AG04450 (cell line): ENCODE data around the gene ZNF426. TPM values are rescaled to one million over a fixed set of nuclear protein-coding genes. Genes with fewer than 3 reads are reported as not detected.

ENCODE experiments used
- CTCF ChIA-PET: fragments of 300-600, 350-600 bp; formaldehyde crosslinking; extraction: SDS; loops from one replicate; lab custom pipeline; 2022; ENCODE audit warnings: antibody characterized with exemption, inconsistent platforms; lab: Charles Lee
- POLR2A ChIA-PET: fragments of 350-600 bp; formaldehyde crosslinking; extraction: SDS; loops from one replicate; lab custom pipeline; 2021; ENCODE audit warnings: antibody characterized with exemption, inconsistent platforms; lab: Yijun Ruan, JAX
- DNase-seq: peaks from one replicate; pipeline ENCODE4 v3.0.0-alpha.2; 2011; ENCODE audit warnings: low read depth, low spot score
- H3K27ac ChIP-seq: one replicate; pipeline ENCODE4 v1.5.1; 2012; ENCODE audit warnings: low read depth, low read length, control low read depth
- H3K27me3 ChIP-seq: one replicate; pipeline ENCODE4 v1.6.0; 2012; ENCODE audit warnings: low read length; ENCODE audit not compliant: control insufficient read depth, insufficient read depth
- H3K4me3 ChIP-seq: 2 replicates; pipeline ENCODE4 v1.5.1; 2011; ENCODE audit warnings: mild to moderate bottlenecking, low read depth, low read length, control low read depth
- H3K9me3 ChIP-seq: 2 replicates; pipeline ENCODE4 v1.5.1; 2012; ENCODE audit warnings: low read length; ENCODE audit not compliant: control insufficient read depth, insufficient read depth
- polyA plus RNA-seq: library from polyadenylated mRNA; depleted of rRNA; stranded (reverse); fragments of >200 nt; gene quantifications from 2 replicates; pipeline ENCODE4 v1.2.3, GENCODE V29; 2011; rRNA removed
- TF ChIP-seq, protein P1 (sequence below): IDR thresholded peaks from 2 replicates; pipeline ENCODE4 v1.5.1; 2011; ENCODE audit warnings: low read depth, low read length, control low read depth, inconsistent platforms

Gene ZNF426
- polyA plus RNA-seq, 1 experiment, result 15.4 TPM

DNA sequence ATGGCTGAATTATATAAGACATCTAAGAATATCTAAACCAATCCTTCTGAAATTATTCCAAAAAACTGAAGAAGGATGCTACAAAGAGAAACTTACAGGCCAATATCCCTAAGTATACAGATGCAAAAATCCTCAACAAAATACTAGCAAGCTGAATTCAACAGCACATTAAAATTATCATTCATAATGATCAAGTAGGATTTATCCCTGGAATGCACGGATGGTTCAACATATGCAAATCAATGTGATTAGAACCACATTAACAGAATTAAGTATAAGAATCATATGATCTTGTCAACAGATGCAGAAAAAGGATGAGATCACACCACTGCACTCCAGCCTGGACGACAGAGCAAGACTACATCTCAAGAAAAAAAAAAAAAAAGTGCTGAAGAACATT is 53.3 kb downstream of the ZNF426 start:
- ChIA-PET CTCF (interaction anchor here (0.7 kb wide), 1 partner anchor 16 kb away, joined by 4 read pairs; no protein-coding TSS in a partner anchor), POLR2A (interaction anchor here (0.7 kb wide), 1 partner anchor 185 kb away, joined by 4 read pairs; no protein-coding TSS in a partner anchor)
- no peak for DNase-seq
- Histone ChIP-seq H3K27me3 (no peaks in the 10 kb centered on the region), H3K4me3 (no peak overlapping the region), H3K9me3 (peaks cover 45% of the 10 kb centered on the region), H3K27ac (no peak overlapping the region)
- TF ChIP-seq, protein P1, sequence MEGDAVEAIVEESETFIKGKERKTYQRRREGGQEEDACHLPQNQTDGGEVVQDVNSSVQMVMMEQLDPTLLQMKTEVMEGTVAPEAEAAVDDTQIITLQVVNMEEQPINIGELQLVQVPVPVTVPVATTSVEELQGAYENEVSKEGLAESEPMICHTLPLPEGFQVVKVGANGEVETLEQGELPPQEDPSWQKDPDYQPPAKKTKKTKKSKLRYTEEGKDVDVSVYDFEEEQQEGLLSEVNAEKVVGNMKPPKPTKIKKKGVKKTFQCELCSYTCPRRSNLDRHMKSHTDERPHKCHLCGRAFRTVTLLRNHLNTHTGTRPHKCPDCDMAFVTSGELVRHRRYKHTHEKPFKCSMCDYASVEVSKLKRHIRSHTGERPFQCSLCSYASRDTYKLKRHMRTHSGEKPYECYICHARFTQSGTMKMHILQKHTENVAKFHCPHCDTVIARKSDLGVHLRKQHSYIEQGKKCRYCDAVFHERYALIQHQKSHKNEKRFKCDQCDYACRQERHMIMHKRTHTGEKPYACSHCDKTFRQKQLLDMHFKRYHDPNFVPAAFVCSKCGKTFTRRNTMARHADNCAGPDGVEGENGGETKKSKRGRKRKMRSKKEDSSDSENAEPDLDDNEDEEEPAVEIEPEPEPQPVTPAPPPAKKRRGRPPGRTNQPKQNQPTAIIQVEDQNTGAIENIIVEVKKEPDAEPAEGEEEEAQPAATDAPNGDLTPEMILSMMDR, result no peak

DNA sequence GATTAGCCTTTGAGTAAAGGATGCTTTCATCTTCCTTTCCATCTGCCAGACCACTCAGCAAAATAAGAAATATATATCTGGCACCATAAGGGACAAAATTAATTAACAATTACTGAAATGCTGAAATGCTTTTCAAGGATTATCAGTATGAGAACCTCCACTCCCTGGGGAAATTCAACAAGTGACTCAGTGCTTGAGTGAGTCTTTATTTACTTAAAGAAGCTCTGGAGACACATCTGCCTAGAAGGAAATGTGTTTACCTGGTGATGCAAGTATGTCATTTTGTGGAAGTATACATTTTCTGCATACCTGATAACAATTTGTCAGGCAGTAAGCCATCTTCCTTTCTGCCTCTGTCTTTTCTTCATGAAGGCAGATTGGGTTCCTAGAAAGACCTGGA is 63.5 kb downstream of the ZNF426 start:
- Histone ChIP-seq H3K27ac (no peak overlapping the region), H3K9me3 (peaks cover 18% of the 10 kb centered on the region), H3K27me3 (no peaks in the 10 kb centered on the region), H3K4me3 (no peak overlapping the region)
- ChIA-PET CTCF (no interaction called here), POLR2A (no interaction called here)
- no peak for DNase-seq
- TF ChIP-seq, protein P1, result no peak

Other genes with a start within 250 kb of the ZNF426 start
- gene ZNF699, start 228.8 kb downstream of the ZNF426 start, polyA plus RNA-seq, result 3.2 and 3.3 TPM in 2 replicates
- gene ZNF559, start 214.5 kb downstream of the ZNF426 start, polyA plus RNA-seq, result 20.9 and 27.8 TPM in 2 replicates
- gene ZNF177, start 175.6 kb downstream of the ZNF426 start, polyA plus RNA-seq, result 2.3 and 3.3 TPM in 2 replicates
- 21.3 and 29.0 TPM in 2 replicates for gene ZNF266, start 103.1 kb downstream of the ZNF426 start, polyA plus RNA-seq
- 1.9 and 2.1 TPM in 2 replicates for gene ZNF560, start 40.0 kb downstream of the ZNF426 start, polyA plus RNA-seq
- 5.3 and 6.1 TPM in 2 replicates for gene ZNF121, start 45.9 kb upstream of the ZNF426 start, polyA plus RNA-seq
- 31.3 and 39.3 TPM in 2 replicates for gene ZNF561, start 82.6 kb upstream of the ZNF426 start, polyA plus RNA-seq
- gene ZNF562, start 136.5 kb upstream of the ZNF426 start, polyA plus RNA-seq, result 14.2 and 17.0 TPM in 2 replicates
- 8.3 and 9.2 TPM in 2 replicates for gene ZNF846, start 230.1 kb upstream of the ZNF426 start, polyA plus RNA-seq